GM12878 (cell line): ENCODE measurements around the gene SUMF1. TPM values are rescaled to one million over a fixed set of nuclear protein-coding genes. Genes with fewer than 3 reads are reported as not detected.

Experiments used
- BHLHE40 ChIP-seq, 2 experiments: fragments of 450-650 bp in 1 of 2; IDR thresholded peaks; 2 replicates each; pipeline ENCODE4 v1.6.1; 2011 to 2017; ENCODE audit warnings: low read depth in 2 of 2, borderline replicate concordance in 1 of 2, improper control_type of control experiment in 1 of 2, low read length in 1 of 2, mild to moderate bottlenecking in 1 of 2
- CBFB ChIP-seq: IDR thresholded peaks from 2 replicates; pipeline ENCODE4 v1.6.1; 2016; ENCODE audit warnings: antibody characterized with exemption, low read depth
- EP300 ChIP-seq, 2 experiments: fragments of 150-350 bp in 1 of 2; IDR thresholded peaks; 2 replicates each; pipeline ENCODE4 v1.6.1; 2011 to 2012; ENCODE audit warnings: low read depth in 2 of 2, low read length in 2 of 2, borderline replicate concordance in 1 of 2, improper control_type of control experiment in 1 of 2, inconsistent platforms in 1 of 2; ENCODE audit not compliant: control insufficient read depth in 1 of 2
- FOS ChIP-seq: IDR thresholded peaks from 3 replicates; pipeline ENCODE4 v1.6.1; 2011; ENCODE audit warnings: borderline replicate concordance; ENCODE audit not compliant: insufficient read length; ENCODE audit errors: extremely low read depth
- GABPA ChIP-seq: IDR thresholded peaks from 2 replicates; pipeline ENCODE4 v1.6.1; 2014; ENCODE audit warnings: antibody characterized with exemption, low read depth, mild to moderate bottlenecking, inconsistent platforms
- GATAD2B ChIP-seq: fragments of 450-650 bp; conservative IDR thresholded peaks from 2 replicates; pipeline ENCODE4 v1.6.1; 2017; ENCODE audit warnings: low read depth, mild to moderate bottlenecking, moderate library complexity
- IKZF2 ChIP-seq, 2 experiments: fragments of 450-650 bp; IDR thresholded peaks; 2 replicates each; pipeline ENCODE4 v1.6.1; 2017; ENCODE audit warnings: mild to moderate bottlenecking in 2 of 2, moderate library complexity in 2 of 2
- MEF2B ChIP-seq: fragments of 450-650 bp; IDR thresholded peaks from 2 replicates; pipeline ENCODE4 v1.6.1; 2018; ENCODE audit warnings: mild to moderate bottlenecking, moderate library complexity; ENCODE audit not compliant: partially characterized antibody, poor library complexity, severe bottlenecking
- POLR2AphosphoS5 ChIP-seq: IDR thresholded peaks from 2 replicates; pipeline ENCODE4 v1.6.1; 2011; ENCODE audit warnings: mild to moderate bottlenecking, low read length, inconsistent platforms
- RAD21 ChIP-seq: IDR thresholded peaks from 2 replicates; pipeline ENCODE4 v1.6.1; 2011; ENCODE audit warnings: mild to moderate bottlenecking, low read depth, low read length, moderate library complexity; ENCODE audit not compliant: insufficient read depth
- SMAD1 ChIP-seq: fragments of 450-650 bp; IDR thresholded peaks from 2 replicates; pipeline ENCODE4 v1.6.1; 2018; ENCODE audit warnings: mild to moderate bottlenecking, low read depth; ENCODE audit not compliant: partially characterized antibody
- TAF1 ChIP-seq: IDR thresholded peaks from 2 replicates; pipeline ENCODE4 v1.6.1; 2011; ENCODE audit warnings: mild to moderate bottlenecking, low read depth, low read length, borderline replicate concordance
- TCF12 ChIP-seq: IDR thresholded peaks from 2 replicates; pipeline ENCODE4 v1.6.1; 2011; ENCODE audit warnings: low read depth, mild to moderate bottlenecking, low read length
- TCF3 ChIP-seq: IDR thresholded peaks from 2 replicates; pipeline ENCODE4 v1.6.1; 2012; ENCODE audit warnings: low read depth, mild to moderate bottlenecking, low read length, borderline replicate concordance; ENCODE audit not compliant: insufficient read depth
- ZNF217 ChIP-seq: fragments of 450-650 bp; IDR thresholded peaks from 2 replicates; pipeline ENCODE4 v1.6.1; 2017; ENCODE audit warnings: antibody characterized with exemption, mild to moderate bottlenecking
- polyA plus RNA-seq, 11 experiments: library from polyadenylated mRNA; depleted of rRNA in 4 of 11; unstranded in 6 of 11; stranded (reverse) in 5 of 11; fragments of >200 nt; fragmentation: Nextera tagmentation in 4 of 11; fragmentation: Illumina TruSeq in 1 of 11; extraction: Ambion mirVana in 4 of 11; extraction: Trizol in 1 of 11; gene quantifications; 1 replicate in 1 of 11; 2 replicates in 10 of 11; pipeline versions ENCODE4 v1.2.1 to v1.2.3, GENCODE V29; 2011 to 2016; ENCODE audit warnings: inconsistent platforms in 2 of 11, missing spikeins in 2 of 11, low read depth in 1 of 11
- total RNA-seq, 4 experiments: library from RNA; depleted of rRNA in 3 of 4; stranded (reverse); fragments of >200 nt in 3 of 4; fragmentation: Illumina TruSeq in 1 of 4; extraction: Trizol in 1 of 4; gene quantifications; 2 replicates each; pipeline versions ENCODE4 v1.2.1 to v1.2.3, GENCODE V29; 2013 to 2021
- TF ChIP-seq, protein P1 (sequence below): IDR thresholded peaks from 2 replicates; pipeline ENCODE4 v1.6.1; 2012; ENCODE audit warnings: low read depth, low read length, improper control_type of control experiment
- TF ChIP-seq, protein P2 (sequence below): fragments of 450-650 bp; IDR thresholded peaks from 2 replicates; pipeline ENCODE4 v1.6.1; 2016; ENCODE audit warnings: mild to moderate bottlenecking
- TF ChIP-seq, protein P3 (sequence below): IDR thresholded peaks from 2 replicates; pipeline ENCODE4 v1.6.1; 2012; ENCODE audit warnings: mild to moderate bottlenecking, low read depth, low read length
- TF ChIP-seq, protein P4 (sequence below): IDR thresholded peaks from 2 replicates; pipeline ENCODE4 v1.6.1; 2012; ENCODE audit warnings: low read depth, low read length, improper control_type of control experiment
- TF ChIP-seq, protein P5 (sequence below): fragments of 150-350 bp; IDR thresholded peaks from 2 replicates; pipeline ENCODE4 v1.6.1; 2014; ENCODE audit warnings: mild to moderate bottlenecking, low read depth, low read length

SUMF1 gene
- total and polyA plus RNA-seq, 10 of the 15 experiments (the other 5 are each of a cell fraction or from before 2014, with no cell fraction given) = 3.2 to 14.3 (median 8.5) TPM

DNA sequence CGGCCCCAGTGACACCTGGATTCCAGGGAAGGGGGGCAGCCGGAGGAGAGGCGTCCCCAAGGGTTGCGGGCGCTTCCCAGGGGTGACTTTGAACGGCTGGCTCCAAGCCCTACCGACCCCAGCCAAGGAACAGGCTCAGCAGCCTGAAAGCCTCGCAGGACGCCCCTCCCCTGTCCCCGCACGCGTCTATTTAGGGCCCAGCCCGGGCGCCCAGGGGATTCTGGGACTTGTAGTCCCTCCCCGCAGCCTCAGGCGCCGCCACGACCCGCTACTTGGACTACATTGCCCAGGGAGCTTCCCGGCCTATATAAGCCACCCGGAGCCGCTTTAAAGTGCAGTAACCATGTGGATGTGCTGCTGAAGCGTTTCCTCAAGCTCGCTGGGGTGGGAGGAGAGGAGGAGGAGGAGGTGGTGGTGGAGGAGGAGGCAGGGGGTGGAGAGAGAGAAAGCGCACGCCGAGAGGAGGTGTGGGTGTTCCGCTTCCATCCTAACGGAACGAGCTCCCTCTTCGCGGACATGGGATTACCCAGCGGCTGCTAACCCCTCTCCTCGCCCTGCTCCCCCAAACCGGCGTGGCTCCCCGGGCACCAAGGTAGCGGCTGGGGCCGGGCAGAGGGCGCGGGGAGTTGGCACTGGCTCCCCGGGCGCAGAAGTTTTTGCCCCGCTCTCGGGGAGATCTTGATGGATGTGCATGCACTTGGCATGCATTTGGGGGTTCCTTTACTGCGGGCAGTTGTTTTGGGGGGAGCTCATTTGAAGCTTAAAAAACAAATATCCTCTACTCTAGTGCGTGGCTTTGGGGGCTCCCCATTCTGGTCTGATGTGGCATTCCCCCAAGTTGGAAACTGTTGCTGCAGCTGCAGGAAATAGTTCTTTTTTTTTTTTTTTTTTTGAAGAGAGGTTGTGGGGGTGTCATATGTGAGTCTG, 26.2 kb upstream of the SUMF1 start, which contains the start of gene ITPR1 (continued):
- TF ChIP-seq EP300 (IDR thresholded peaks at IDR 0.05; ENCODE audit: borderline replicate concordance in 1 of 2, control insufficient read depth in 1 of 2, low read depth in 2 of 2, low read length in 2 of 2) (no peak), FOS (no peak), SMAD1 (peak; percentile 66), POLR2AphosphoS5 (peak; percentile 100), TCF3 (peak; percentile 84), BHLHE40 (IDR thresholded peaks at IDR 0.05; ENCODE audit: borderline replicate concordance in 1 of 2, low read depth in 2 of 2, low read length in 1 of 2) (peak; percentile 75 to 87), TCF12 (peak; percentile 84; the same call in 1 of the 2 replicates), IKZF2 (IDR thresholded peaks at IDR 0.05) (peak in 1 of 2 experiments; percentile 59), CBFB (peak; percentile 86), TAF1 (peak; percentile 99), RAD21 (peak; percentile 25; the same call in 1 of the 2 replicates), GATAD2B (peak; percentile 13; the same call in 1 of the 2 replicates), ZNF217 (no peak), MEF2B (peak; percentile 69), GABPA (0 out of 2 replicates have a peak, but pooled peaks have one; percentile 32)
- TF ChIP-seq, protein P1, sequence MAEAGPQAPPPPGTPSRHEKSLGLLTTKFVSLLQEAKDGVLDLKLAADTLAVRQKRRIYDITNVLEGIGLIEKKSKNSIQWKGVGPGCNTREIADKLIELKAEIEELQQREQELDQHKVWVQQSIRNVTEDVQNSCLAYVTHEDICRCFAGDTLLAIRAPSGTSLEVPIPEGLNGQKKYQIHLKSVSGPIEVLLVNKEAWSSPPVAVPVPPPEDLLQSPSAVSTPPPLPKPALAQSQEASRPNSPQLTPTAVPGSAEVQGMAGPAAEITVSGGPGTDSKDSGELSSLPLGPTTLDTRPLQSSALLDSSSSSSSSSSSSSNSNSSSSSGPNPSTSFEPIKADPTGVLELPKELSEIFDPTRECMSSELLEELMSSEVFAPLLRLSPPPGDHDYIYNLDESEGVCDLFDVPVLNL = 0 out of 2 replicates have a peak, but pooled peaks have one; percentile 8
- TF ChIP-seq, protein P2, sequence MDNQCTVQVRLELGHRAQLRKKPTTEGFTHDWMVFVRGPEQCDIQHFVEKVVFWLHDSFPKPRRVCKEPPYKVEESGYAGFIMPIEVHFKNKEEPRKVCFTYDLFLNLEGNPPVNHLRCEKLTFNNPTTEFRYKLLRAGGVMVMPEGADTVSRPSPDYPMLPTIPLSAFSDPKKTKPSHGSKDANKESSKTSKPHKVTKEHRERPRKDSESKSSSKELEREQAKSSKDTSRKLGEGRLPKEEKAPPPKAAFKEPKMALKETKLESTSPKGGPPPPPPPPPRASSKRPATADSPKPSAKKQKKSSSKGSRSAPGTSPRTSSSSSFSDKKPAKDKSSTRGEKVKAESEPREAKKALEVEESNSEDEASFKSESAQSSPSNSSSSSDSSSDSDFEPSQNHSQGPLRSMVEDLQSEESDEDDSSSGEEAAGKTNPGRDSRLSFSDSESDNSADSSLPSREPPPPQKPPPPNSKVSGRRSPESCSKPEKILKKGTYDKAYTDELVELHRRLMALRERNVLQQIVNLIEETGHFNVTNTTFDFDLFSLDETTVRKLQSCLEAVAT = no peak
- TF ChIP-seq, protein P3, sequence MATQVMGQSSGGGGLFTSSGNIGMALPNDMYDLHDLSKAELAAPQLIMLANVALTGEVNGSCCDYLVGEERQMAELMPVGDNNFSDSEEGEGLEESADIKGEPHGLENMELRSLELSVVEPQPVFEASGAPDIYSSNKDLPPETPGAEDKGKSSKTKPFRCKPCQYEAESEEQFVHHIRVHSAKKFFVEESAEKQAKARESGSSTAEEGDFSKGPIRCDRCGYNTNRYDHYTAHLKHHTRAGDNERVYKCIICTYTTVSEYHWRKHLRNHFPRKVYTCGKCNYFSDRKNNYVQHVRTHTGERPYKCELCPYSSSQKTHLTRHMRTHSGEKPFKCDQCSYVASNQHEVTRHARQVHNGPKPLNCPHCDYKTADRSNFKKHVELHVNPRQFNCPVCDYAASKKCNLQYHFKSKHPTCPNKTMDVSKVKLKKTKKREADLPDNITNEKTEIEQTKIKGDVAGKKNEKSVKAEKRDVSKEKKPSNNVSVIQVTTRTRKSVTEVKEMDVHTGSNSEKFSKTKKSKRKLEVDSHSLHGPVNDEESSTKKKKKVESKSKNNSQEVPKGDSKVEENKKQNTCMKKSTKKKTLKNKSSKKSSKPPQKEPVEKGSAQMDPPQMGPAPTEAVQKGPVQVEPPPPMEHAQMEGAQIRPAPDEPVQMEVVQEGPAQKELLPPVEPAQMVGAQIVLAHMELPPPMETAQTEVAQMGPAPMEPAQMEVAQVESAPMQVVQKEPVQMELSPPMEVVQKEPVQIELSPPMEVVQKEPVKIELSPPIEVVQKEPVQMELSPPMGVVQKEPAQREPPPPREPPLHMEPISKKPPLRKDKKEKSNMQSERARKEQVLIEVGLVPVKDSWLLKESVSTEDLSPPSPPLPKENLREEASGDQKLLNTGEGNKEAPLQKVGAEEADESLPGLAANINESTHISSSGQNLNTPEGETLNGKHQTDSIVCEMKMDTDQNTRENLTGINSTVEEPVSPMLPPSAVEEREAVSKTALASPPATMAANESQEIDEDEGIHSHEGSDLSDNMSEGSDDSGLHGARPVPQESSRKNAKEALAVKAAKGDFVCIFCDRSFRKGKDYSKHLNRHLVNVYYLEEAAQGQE = peak; percentile 14; the same call in 1 of the 2 replicates
- TF ChIP-seq, protein P4, sequence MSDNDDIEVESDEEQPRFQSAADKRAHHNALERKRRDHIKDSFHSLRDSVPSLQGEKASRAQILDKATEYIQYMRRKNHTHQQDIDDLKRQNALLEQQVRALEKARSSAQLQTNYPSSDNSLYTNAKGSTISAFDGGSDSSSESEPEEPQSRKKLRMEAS = peak; percentile 92
- TF ChIP-seq, protein P5, sequence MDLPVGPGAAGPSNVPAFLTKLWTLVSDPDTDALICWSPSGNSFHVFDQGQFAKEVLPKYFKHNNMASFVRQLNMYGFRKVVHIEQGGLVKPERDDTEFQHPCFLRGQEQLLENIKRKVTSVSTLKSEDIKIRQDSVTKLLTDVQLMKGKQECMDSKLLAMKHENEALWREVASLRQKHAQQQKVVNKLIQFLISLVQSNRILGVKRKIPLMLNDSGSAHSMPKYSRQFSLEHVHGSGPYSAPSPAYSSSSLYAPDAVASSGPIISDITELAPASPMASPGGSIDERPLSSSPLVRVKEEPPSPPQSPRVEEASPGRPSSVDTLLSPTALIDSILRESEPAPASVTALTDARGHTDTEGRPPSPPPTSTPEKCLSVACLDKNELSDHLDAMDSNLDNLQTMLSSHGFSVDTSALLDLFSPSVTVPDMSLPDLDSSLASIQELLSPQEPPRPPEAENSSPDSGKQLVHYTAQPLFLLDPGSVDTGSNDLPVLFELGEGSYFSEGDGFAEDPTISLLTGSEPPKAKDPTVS = no peak
